HG03103 (cell line): Measurements from ENCODE around the gene ATXN1.
"Not testable (repeated sequence)": the region's sequence is repeated elsewhere in the genome, so short reads cannot be mapped to it uniquely, and the experiment has no call there.

Experiments used
- ATAC-seq: cut with Tn5 transposase; IDR thresholded peaks from one replicate; pipeline ENCODE4 v1.9.1; 2021; ENCODE audit warnings: low read depth; ENCODE audit not compliant: unreplicated experiment

The ATXN1 gene

DNA sequence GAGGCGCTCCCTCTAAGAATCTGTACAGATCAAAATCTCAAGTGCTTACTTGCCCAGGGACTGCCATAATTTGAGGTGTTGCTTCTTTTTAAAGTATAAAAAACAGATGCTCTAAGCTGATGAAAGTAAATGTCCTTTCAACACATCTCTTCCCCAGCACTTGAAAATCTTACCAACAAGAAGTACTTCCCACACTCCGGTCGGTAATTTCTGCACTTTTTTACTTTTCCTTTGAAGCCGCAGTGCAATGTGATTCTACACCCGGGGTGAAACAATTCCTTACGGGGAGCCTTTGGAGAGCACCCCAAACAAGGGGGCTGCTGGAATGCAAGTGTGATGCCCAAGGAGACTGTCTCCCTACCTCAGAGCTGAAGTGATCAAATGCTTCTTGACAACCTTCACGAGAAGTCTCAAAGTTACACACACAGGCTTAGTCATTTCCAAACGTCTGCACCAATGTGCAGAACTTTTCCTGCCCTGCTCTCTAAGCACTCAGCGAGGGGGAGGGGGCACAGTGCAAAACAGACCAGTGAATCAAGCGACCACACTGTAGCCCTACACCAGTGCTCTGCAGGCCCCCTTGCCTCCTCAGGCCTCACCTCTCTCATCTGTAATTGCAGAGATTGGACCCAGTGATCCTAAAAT lies 56.7 kb downstream of the ATXN1 start:
- peak; percentile 74 for ATAC-seq

DNA sequence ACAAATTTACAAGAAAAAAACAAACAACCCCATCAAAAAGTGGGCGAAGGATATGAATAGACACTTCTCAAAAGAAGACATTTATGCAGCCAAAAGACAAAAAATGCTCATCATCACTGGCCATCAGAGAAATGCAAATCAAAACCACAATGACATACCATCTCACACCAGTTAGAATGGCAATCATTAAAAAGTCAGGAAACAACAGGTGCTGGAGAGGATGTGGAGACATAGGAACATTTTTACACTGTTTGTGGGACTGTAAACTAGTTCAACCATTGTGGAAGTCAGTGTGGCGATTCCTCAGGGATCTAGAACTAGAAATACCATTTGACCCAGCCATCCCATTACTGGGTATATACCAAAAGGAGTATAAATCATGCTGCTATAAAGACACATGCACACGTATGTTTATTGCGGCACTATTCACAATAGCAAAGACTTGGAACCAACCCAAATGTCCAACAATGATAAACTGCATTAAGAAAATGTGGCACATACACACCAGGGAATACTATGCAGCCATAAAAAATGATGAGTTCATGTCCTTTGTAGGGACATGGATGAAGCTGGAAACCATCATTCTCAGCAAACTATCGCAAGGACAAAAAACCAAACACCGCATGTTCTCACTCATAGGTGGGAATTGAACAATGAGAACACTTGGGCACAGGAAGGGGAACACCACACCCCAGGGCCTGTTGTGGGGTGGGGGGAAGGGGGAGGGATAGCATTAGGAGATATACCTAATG lies 58.5 kb downstream of the ATXN1 start:
- ATAC-seq: not testable (repeated sequence)

DNA sequence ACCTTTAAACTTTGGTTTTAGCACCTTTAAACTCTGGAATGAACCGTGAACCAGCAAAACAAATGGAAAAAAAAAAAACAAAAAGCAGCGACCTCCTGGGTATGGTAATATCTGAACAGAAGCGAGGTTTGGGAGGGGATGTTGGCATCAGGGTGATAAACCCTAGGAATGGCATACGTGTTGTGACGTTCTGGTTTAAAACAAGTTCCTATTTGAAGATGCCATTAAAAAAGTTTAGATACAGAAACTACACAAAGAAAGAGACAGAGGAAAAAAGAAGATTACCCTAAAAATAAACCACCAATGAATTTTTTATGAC lies 60.4 kb downstream of the ATXN1 start:
- ATAC-seq: no peak

GRCh38 chr6:16700202-16700915 lies 60.9 kb downstream of the ATXN1 start:
- no peak for ATAC-seq

DNA sequence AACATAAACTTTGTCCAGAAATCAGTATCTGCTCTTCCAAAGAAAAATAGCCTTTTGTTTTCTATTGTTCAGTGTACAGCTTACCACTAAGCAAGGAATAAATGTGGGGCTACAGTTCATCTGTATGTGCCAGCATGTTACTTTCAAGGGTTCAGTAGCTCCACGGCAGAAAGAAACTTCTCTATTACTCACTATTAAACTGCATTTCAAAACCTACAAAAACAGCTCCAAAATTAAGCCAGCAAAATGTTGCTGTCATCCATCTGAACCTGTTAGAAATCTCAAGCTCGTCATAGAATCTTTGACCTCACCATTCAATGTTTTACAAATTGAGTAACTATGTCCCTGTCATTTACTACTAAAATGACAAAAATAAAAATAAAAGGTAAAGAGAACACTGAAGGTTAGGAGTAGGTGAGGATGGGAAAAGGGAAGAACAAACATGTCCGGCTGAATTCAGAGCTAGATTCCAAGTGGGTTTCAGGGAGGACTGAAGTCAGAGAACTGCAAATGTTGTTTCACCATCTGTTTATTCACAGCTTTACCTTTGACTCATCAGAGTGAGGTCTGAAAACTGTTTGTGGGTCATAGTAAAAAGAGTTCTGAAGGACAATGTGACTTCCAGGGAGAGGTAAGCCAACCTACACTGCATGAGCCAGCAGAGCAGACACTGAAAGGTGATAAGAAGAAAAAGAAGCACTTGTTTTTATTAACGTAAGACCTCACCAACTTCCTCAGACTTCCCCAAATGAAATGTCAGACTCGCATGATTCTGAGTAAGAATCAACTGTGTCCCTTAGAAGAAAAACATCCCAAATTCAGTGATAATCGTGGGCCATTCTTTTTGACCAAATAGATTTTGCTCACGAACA lies 62.0 kb downstream of the ATXN1 start:
- no peak for ATAC-seq

DNA sequence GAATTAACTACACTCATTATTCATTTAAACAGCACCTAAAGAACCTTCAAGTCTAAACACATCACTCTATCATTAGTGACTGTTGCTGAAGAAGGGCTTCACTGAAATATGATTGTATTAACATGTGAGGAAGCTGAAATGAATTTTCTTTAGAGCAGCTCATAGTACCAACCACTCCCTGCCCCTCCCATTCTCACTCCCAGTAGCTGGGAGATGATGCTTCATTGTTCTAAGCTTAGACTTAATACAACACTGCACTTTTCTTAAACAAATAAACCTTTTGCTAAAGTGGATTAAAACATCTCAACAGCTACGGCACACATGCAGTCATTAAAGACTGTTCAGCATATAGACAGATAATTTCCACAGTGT lies 63.1 kb downstream of the ATXN1 start:
- no peak for ATAC-seq

DNA sequence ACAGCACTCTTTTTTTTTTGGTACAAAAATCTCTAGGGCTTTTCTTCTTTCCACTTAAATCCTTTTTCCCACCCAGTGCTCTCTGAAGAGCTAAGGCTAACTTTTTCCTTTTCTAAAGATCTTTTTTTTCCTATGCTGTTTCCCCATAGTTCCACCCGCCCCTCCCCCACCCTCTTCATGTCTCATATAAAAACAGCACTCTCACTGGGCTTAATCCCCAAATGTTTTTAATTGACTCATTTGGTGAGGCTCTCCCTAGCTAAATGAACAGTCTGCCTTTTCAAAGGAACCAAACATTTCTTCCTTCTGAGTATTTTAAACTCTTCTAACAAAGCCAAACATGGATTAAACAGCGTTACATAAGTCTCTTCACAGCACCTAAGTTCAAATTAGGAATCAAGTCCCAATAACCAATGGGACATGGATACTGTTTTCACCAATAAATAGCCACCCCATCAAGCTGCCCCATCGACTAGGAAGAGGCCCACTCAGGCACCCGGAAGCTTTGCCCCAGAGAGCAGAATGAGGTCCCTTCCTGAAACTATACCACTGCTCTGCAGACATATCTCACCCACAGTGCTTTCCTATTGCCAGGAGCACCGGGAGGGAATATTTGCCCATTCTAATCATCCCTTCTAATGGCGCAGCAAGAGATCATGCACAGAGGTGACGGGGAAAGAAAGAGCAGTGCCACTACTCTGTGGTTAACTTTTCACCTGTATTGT lies 63.7 kb downstream of the ATXN1 start:
- ATAC-seq: no peak

- no peak for ATAC-seq
These were observed 64.8 kb downstream of the ATXN1 start for GRCh38 chr6:16696496-16696895.

DNA sequence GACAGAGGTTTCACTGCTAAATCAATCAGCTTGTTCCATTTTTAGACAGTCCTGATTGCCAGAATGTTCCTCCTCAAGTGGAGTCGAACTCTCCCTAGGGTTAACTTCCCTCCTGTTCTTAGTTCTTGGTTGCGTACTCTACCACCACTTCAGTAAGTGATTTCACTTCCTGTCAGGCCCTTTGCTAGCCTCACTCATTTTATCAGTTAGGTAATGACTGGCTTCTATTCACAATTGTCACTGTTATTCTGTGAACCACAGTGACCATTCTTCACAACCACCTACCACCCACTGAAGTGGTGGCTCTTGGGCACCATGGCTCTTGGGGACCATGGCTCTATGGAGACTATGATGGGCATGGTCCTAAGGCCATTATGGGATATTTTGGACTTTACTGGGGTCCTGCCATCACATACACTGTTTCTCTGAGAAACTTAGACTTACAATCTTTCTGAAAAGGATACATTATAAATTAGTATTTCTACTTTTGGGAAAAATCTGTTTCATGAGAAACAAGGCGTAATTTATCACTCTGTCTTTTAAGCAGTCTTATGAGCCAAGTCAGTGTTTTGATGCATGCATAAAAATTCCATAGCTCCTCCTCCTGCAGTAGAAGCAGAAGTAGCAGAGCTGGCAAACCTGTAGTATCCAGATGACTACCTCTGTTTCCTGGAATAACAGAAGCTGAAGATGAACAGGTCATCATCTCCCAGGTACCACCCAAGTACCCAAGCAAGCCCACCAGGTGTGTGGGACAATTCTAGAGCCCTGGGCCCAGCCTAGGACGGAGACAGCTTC lies 66.3 kb downstream of the ATXN1 start:
- ATAC-seq: peak; percentile 62

DNA sequence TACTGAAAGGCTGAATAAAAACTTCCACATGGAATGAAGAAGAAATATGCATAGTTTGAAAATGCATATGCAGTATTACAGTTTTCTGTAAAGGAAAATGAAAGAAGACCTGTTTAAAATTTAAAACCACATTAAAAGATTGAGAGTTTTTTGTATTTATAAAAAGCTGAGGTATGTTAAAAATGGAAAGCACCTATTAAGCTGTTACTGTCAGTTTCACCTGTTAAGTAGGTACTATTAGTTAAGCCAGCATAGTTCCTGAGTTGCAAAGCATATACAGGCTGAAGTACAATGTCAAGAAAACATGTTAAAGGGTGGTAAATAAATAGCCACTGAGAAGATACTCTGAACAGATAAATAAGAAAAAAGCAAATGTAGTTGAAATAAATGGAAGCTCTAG lies 69.9 kb downstream of the ATXN1 start:
- no peak for ATAC-seq

- ATAC-seq: peak; percentile 68
These were observed 70.6 kb downstream of the ATXN1 start for GRCh38 chr6:16690608-16691142.

DNA sequence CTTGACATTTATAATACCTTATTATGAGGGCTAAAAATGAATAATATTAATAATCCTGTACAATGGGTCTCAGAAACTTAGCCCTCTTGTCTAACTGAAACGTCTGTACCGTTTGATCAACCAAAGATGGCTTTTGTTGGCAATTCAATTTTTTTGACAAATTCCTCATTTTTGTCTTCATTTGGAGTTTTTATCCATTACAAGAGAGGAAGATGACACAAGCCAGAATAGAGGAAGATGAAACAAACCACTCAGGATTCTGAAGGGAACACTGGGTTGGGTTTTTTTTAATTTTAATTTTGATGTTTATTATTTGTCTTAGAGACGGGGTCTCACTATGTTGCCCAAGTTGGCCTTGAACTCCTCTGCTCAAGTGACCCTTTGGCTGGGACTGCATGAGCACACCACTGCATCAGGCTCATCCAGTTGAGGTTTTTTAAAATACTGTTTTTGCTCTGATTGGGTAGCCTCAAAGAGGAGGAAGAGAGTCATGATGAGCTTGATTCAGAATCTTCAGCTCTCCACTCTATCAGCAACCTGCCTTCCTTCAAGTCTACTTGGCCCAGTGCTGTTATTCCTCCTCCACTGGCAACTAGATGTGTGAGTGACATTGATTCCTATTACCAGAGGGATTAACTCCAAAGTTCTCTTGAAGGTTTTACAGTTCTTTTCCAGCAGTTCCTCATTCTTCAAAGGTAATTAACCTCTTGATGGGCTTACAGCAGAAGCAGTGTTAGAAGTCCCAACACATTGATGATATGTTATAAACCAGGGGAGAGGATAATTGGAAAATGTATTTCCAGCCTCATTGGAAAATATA lies 71.3 kb downstream of the ATXN1 start:
- ATAC-seq: no peak

DNA sequence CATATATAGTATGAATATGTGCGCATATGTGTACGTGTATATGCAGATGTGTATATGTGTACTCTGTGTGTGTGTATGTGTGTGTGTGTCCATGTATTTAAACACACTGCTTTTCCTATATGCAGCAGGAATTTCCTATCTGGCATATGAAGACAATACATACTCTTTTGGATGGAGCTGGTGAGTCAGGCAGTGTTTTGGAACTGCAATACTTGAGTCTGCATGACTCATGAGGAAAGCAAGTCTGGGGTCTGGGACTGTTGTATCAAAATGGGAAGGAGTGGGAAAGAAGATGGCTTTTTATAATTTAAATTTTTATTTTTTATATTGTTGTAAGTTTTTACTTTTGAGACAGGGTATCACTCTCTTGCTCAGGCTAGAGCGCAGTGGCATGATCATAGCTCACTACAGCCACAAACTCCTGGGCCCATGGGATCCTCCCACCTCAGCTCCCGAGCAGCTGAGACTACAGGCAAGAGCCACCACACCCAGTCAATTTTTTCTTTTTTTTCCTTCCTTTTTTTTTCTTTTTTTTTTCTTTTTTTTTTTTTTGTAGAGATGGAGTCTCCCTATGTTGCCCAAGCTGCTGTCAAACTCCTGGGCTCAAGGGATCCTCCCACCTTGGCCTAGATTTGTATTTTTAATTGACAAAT lies 72.2 kb downstream of the ATXN1 start:
- no peak for ATAC-seq

DNA sequence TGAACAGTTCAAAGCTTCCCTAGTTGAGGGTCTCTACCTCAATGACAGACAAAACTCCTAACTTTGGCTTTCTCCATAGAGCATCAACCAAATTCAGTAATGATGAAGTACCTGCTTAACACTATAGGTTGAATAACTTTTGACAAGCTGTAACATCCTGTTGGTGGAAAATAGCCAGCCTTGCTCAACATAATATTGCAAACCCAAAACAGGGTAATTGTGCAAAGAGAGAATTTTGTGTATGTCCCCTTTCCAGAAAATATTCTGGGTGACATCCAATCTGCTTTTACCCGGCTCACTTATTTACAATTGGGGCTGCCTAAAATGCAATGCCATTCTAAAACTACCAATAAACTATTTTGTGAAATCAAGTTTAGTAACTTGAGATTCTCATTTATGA lies 72.8 kb downstream of the ATXN1 start:
- ATAC-seq: no peak

- ATAC-seq: no peak
These were observed 74.2 kb downstream of the ATXN1 start for GRCh38 chr6:16687045-16687444.

GRCh38 chr6:16684896-16685554 lies 76.2 kb downstream of the ATXN1 start:
- ATAC-seq: peak; percentile 35

DNA sequence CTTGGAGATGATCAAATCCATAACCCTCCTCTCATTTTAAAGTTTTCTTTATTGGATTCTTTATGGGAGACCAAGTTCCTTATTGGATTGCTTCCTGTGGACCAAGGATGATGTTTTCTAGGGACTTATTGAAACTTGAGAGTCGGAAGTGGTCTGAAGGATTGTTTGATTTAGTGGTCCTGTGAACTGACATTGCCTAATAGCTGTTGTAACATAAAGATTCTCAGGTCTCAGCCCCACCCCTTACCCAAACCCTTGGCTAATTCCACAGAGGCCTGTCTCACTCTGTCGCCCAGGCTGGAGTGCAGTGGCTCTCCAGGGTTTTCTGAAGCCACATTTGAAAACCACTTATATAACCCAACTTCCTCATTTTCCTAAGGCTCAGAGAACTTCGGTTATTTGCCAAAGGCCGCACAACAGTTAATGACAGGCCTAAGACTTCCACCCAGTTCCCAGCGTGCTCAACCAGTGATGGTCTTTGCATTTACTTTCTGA lies 77.0 kb downstream of the ATXN1 start:
- ATAC-seq: no peak
